ENCODE results near the gene EDIL3. TPM values are rescaled to one million over a fixed set of nuclear protein-coding genes. Genes with fewer than 3 reads are reported as not detected.
A peak's percentile ranks its signal among the peaks of the same experiment; 100 is the strongest.

Gene EDIL3
- total RNA-seq, 4 donors from 2014 or later: 0.20 to 1.5 (median 0.75) TPM

DNA sequence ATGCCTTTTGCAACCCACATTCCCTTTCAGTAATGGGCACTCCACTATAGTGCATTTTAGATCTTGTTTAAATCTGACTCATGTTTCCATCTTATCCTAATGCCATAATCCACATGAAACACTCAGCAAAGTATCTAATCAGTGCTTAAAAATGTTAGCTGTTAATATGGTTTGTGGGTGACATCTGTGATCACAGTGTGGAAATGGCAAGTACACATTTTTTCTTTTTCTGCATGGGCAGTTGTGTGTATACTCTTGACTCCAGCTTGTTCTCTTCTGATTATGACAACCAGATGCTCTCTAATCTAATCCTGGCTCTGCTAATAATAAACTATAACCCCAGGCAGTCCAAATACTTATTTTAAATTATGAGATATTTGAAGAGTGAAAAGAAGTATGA, 103.3 kb downstream of the EDIL3 start:
- TF ChIP-seq, protein P1, sequence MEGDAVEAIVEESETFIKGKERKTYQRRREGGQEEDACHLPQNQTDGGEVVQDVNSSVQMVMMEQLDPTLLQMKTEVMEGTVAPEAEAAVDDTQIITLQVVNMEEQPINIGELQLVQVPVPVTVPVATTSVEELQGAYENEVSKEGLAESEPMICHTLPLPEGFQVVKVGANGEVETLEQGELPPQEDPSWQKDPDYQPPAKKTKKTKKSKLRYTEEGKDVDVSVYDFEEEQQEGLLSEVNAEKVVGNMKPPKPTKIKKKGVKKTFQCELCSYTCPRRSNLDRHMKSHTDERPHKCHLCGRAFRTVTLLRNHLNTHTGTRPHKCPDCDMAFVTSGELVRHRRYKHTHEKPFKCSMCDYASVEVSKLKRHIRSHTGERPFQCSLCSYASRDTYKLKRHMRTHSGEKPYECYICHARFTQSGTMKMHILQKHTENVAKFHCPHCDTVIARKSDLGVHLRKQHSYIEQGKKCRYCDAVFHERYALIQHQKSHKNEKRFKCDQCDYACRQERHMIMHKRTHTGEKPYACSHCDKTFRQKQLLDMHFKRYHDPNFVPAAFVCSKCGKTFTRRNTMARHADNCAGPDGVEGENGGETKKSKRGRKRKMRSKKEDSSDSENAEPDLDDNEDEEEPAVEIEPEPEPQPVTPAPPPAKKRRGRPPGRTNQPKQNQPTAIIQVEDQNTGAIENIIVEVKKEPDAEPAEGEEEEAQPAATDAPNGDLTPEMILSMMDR (IDR thresholded peaks at IDR 0.05 in 4 of 5, conservative IDR thresholded peaks at IDR 0.05 in 1 of 5): no peak
- no peak for TF ChIP-seq POLR2A (IDR thresholded peaks at IDR 0.05)
- Histone ChIP-seq H3K4me1 (no peaks in the 10 kb centered on the region), H3K9me3 (no peaks in the 10 kb centered on the region), H3K27me3 (no peaks in the 10 kb centered on the region), H3K4me3 (no peak overlapping the region), H3K36me3 (no peaks in the 10 kb centered on the region), H3K27ac (no peak overlapping the region)
- intact Hi-C loops (cut with DNase I; ENCODE audit: low total_unique reads): no loop called here
- DNase-seq (no peak), ATAC-seq (no peak)
- in situ Hi-C loops (cut with MboI; ENCODE audit: low sequenced_read_pairs in 4 of 4): no loop called here

DNA sequence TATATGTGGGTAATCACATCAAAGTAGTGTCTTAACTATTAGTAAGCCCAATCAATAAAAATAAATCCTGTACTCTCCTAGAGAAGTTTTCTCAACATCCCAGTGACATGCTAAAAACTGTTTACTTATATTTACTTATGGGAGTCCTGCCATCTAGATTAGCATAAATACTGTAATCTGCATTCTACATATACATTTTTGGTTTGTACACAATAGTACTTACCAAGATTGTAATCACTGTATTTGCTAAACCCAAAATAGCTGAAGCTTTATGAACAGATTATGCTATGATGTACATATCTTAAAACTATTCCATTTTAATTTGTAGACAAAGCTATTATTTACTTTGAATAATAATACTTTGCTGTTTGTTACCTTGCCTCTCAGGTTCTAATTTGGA, 105.4 kb downstream of the EDIL3 start:
- Histone ChIP-seq H3K4me1 (no peaks in the 10 kb centered on the region), H3K4me3 (no peak overlapping the region), H3K27ac (no peak overlapping the region), H3K27me3 (no peaks in the 10 kb centered on the region), H3K9me3 (no peaks in the 10 kb centered on the region), H3K36me3 (no peaks in the 10 kb centered on the region)
- ATAC-seq (no peak), DNase-seq (no peak)
- intact Hi-C loops (cut with DNase I; ENCODE audit: low total_unique reads) (no loop called here), in situ Hi-C loops (cut with MboI; ENCODE audit: low sequenced_read_pairs in 4 of 4) (no loop called here)
- no peak for TF ChIP-seq POLR2A (IDR thresholded peaks at IDR 0.05)
- TF ChIP-seq, protein P1 (IDR thresholded peaks at IDR 0.05 in 4 of 5, conservative IDR thresholded peaks at IDR 0.05 in 1 of 5): no peak

DNA sequence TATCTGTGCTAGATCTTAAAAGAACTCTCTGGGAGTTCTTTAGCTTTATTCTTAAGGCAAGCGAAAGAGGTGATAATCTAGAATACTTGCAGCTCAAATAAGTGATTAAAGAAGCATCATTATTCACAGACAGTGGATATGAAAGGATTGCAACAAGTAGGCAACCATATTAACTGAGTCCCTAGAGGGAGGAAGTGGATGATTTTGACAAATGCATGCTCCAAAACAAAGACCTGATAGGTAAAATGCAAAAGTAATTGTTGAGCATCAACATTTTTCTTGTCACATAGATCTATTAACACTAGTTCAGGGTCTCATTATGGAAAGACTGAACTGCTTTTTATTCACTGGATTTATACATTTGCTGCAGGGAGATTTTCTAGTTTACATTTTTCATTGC, 109.1 kb downstream of the EDIL3 start:
- TF ChIP-seq, protein P1 (IDR thresholded peaks at IDR 0.05 in 4 of 5, conservative IDR thresholded peaks at IDR 0.05 in 1 of 5): no peak
- no peak for TF ChIP-seq POLR2A (IDR thresholded peaks at IDR 0.05)
- in situ Hi-C loops (cut with MboI; ENCODE audit: low sequenced_read_pairs in 4 of 4) (no loop called here), intact Hi-C loops (cut with DNase I; ENCODE audit: low total_unique reads) (no loop called here)
- Histone ChIP-seq H3K9me3 (no peaks in the 10 kb centered on the region), H3K36me3 (no peaks in the 10 kb centered on the region), H3K27me3 (no peaks in the 10 kb centered on the region), H3K4me1 (no peaks in the 10 kb centered on the region), H3K27ac (no peak overlapping the region), H3K4me3 (no peak overlapping the region)
- ATAC-seq (no peak), DNase-seq (no peak)

DNA sequence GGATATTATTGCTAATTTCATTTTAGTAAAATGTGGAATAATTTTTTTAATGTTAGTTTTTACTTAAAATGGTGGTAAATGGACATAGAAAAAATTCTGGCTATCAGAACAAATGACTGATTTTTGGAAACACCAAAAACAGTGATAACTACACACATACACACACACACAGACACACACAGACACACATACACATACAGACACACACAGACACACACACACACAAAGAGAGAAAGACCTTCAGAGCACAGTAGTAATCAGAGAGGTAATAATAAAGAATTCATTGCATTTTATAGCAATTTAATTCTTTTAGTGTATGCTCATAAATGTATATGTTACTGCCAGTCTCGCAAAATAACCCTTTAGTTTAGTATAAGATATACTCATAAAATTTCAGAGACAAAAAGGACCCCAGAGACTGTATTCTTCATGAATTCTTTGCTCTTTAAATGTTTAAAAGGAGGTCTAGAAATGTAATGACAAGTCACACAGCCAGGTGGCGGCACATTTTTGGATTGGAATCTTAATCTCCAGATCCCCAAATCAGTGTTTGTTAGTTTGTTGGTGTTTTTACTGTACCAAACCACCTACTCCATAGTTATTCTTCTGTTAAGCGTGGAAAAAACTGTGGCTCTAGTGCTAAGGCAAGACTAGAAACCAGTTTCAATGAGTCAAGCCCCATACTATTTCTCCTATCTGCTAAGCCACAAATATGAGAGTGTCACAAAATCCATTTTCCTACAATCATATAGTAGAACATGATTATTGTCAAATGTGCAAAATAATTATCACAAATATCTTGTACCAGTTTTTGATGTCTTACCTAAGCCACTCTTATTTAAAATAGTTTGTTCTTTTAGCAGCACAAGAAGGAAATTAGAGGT, 109.9 kb downstream of the EDIL3 start:
- ATAC-seq: no peak
- in situ Hi-C loops (cut with MboI; ENCODE audit: low sequenced_read_pairs in 4 of 4): no loop called here
- intact Hi-C loops (cut with DNase I; ENCODE audit: low total_unique reads): no loop called here

More for the DNA sequence above, 109.9 kb downstream of the EDIL3 start:
- Histone ChIP-seq H3K9me3 (no peaks in the 10 kb centered on the region), H3K36me3 (no peaks in the 10 kb centered on the region), H3K27ac (no peak overlapping the region), H3K27me3 (no peaks in the 10 kb centered on the region), H3K4me3 (no peak overlapping the region), H3K4me1 (no peaks in the 10 kb centered on the region)
- TF ChIP-seq POLR2A (IDR thresholded peaks at IDR 0.05): no peak
- TF ChIP-seq, protein P1 (IDR thresholded peaks at IDR 0.05 in 4 of 5, conservative IDR thresholded peaks at IDR 0.05 in 1 of 5): peak in 2 of 5 experiments; percentile 10 to 17
- no peak for DNase-seq
